Measurements from ENCODE around the gene EXOC3L1. TPM values are rescaled to one million over a fixed set of nuclear protein-coding genes. Genes with fewer than 3 reads are reported as not detected.

Gene EXOC3L1
- total and polyA plus RNA-seq, 2 of the 13 experiments (the other 11 are each of a cell fraction or from before 2014, with no cell fraction given) = 0.12 TPM; not detected in 1

GRCh38 chr16:67169642-67170167 is 20.2 kb downstream of the EXOC3L1 start (continued):
- TF ChIP-seq CTCF (CRISPR knock-in tag; IDR thresholded peaks at IDR 0.05) (peak; percentile 77), ZNF775 (CRISPR knock-in tag; IDR thresholded peaks at IDR 0.05; ENCODE audit: borderline replicate concordance) (0 out of 2 replicates have a peak, but pooled peaks have one; percentile 49), MYPOP (CRISPR knock-in tag; IDR thresholded peaks at IDR 0.05) (peak; percentile 75; the same call in 1 of the 2 replicates), PRDM15 (CRISPR knock-in tag; IDR thresholded peaks at IDR 0.05) (no peak), SMC3 (IDR thresholded peaks at IDR 0.05; ENCODE audit: low read length) (peak; percentile 23; the same call in 1 of the 2 replicates), ZNF883 (CRISPR knock-in tag; IDR thresholded peaks at IDR 0.05; ENCODE audit: not compliant biosample characterization) (peak; percentile 18), U2AF1 (optimal IDR thresholded peaks at IDR 0.05; ENCODE audit: low read depth, low read length) (peak; percentile 34), FOXO4 (CRISPR knock-in tag; conservative IDR thresholded peaks at IDR 0.05) (0 out of 2 replicates have a peak, but pooled peaks have one; percentile 20), PAX8 (CRISPR knock-in tag; IDR thresholded peaks at IDR 0.05; ENCODE audit: borderline replicate concordance) (0 out of 2 replicates have a peak, but pooled peaks have one; percentile 74), ZNF430 (CRISPR knock-in tag; IDR thresholded peaks at IDR 0.05) (peak; percentile 69; the same call in 1 of the 2 replicates), ZNF362 (CRISPR knock-in tag; IDR thresholded peaks at IDR 0.05; ENCODE audit: borderline replicate concordance) (peak; percentile 62; the same call in 1 of the 2 replicates), HIC2 (CRISPR knock-in tag; IDR thresholded peaks at IDR 0.05; ENCODE audit: low read depth) (no peak), NFKB2 (CRISPR knock-in tag; IDR thresholded peaks at IDR 0.05; ENCODE audit: borderline replicate concordance) (peak; percentile 14; the same call in 1 of the 2 replicates)

Measured in HepG2 (cell line).